IMR-90 (cell line): ENCODE measurements around the gene RBBP4. TPM values are rescaled to one million over a fixed set of nuclear protein-coding genes. Genes with fewer than 3 reads are reported as not detected.

ENCODE experiments used
- ATAC-seq: fragments of 200-7000 bp; cut with Tn5 transposase; 2 replicates; pipeline ENCODE4 v1.9.1; 2020; ENCODE audit warnings: low read depth, mild to moderate bottlenecking, moderate library complexity
- BruUV-seq: library from RNA; stranded (reverse); fragments of 400-500 nt; replicated peaks from 2 replicates; lab custom pipeline; 2021; lab: Mats Ljungman, UMichigan
- CTCF ChIA-PET: fragments of 300-600 bp; formaldehyde crosslinking; extraction: SDS; loops from one replicate; lab custom pipeline; 2021; ENCODE audit warnings: antibody characterized with exemption; lab: Yijun Ruan, JAX
- POLR2A ChIA-PET: fragments of 300-600 bp; sonication (Branson Sonifier 250); formaldehyde crosslinking; loops from one replicate; lab custom pipeline; 2022; ENCODE audit warnings: antibody characterized with exemption; ENCODE audit not compliant: unreplicated experiment; lab: Charles Lee
- DNase-seq: peaks from one replicate; pipeline ENCODE4 v3.0.0; 2013
- H2AFZ ChIP-seq: replicated peaks from 2 replicates; pipeline ENCODE3; 2013; ENCODE audit warnings: low read length, mild to moderate bottlenecking; ENCODE audit not compliant: poor library complexity
- H2AK5ac ChIP-seq: 2 replicates; pipeline ENCODE4 v1.6.1; 2013; ENCODE audit warnings: low read depth, low read length, inconsistent platforms
- H2AK9ac ChIP-seq: replicated peaks from 2 replicates; pipeline ENCODE3; 2013; ENCODE audit warnings: mild to moderate bottlenecking, low read depth, low read length, moderate library complexity; ENCODE audit not compliant: poor library complexity
- H2BK120ac ChIP-seq: 2 replicates; pipeline ENCODE4 v1.6.1; 2013; ENCODE audit warnings: low read depth, low read length, inconsistent platforms
- H2BK15ac ChIP-seq: 3 replicates; pipeline ENCODE4 v1.6.1; 2013; ENCODE audit warnings: low read depth, low read length, inconsistent platforms
- H2BK20ac ChIP-seq: 2 replicates; pipeline ENCODE4 v1.6.1; 2013; ENCODE audit warnings: low read depth, mild to moderate bottlenecking, inconsistent platforms, low read length, moderate library complexity
- H2BK5ac ChIP-seq: 2 replicates; pipeline ENCODE4 v1.6.1; 2013; ENCODE audit warnings: mild to moderate bottlenecking, low read depth, low read length, inconsistent platforms; ENCODE audit not compliant: poor library complexity, severe bottlenecking
- H3K14ac ChIP-seq: replicated peaks from 2 replicates; pipeline ENCODE4 v1.6.1; 2013; ENCODE audit warnings: low read depth, low read length, inconsistent platforms
- H3K18ac ChIP-seq: 2 replicates; pipeline ENCODE4 v1.6.1; 2013; ENCODE audit warnings: low read depth, low read length, control low read depth
- H3K23ac ChIP-seq: 2 replicates; pipeline ENCODE4 v1.6.1; 2013; ENCODE audit warnings: low read depth, low read length, inconsistent platforms
- H3K27ac ChIP-seq: 2 replicates; pipeline ENCODE4 v1.5.1; 2013; ENCODE audit warnings: mild to moderate bottlenecking, control low read depth, low read length; ENCODE audit not compliant: insufficient read depth
- H3K27me3 ChIP-seq: 2 replicates; pipeline ENCODE4 v1.6.1; 2013; ENCODE audit warnings: low read length; ENCODE audit not compliant: control insufficient read depth, insufficient read depth
- H3K36me3 ChIP-seq: 2 replicates; pipeline ENCODE4 v1.6.1; 2013; ENCODE audit warnings: low read length, mixed read lengths; ENCODE audit not compliant: control insufficient read depth, insufficient read depth
- H3K4ac ChIP-seq: 2 replicates; pipeline ENCODE4 v1.6.1; 2013; ENCODE audit warnings: low read depth, low read length, inconsistent platforms
- H3K4me1 ChIP-seq: 2 replicates; pipeline ENCODE4 v1.6.1; 2013; ENCODE audit warnings: low read length, mixed read lengths; ENCODE audit not compliant: control insufficient read depth, insufficient read depth
- H3K4me2 ChIP-seq: 2 replicates; pipeline ENCODE4 v1.6.1; 2013; ENCODE audit warnings: low read depth, mild to moderate bottlenecking, control low read depth, low read length, moderate library complexity
- H3K4me3 ChIP-seq: 2 replicates; pipeline ENCODE4 v1.5.1; 2013; ENCODE audit warnings: low read depth, mild to moderate bottlenecking, control low read depth, low read length, moderate library complexity; ENCODE audit not compliant: insufficient read depth
- H3K56ac ChIP-seq: 2 replicates; pipeline ENCODE4 v1.6.1; 2013; ENCODE audit warnings: low read length, inconsistent platforms; ENCODE audit not compliant: insufficient read depth; ENCODE audit errors: extremely low read depth
- H3K79me1 ChIP-seq, 2 experiments: 2 replicates each; pipeline ENCODE4 v1.6.1; 2013; ENCODE audit warnings: low read length in 2 of 2, inconsistent platforms in 1 of 2, low read depth in 1 of 2
- H3K9ac ChIP-seq: 2 replicates; pipeline ENCODE4 v1.6.1; 2013; ENCODE audit warnings: low read depth, low read length, control low read depth
- H3K9me1 ChIP-seq: 2 replicates; pipeline ENCODE4 v1.6.1; 2013; ENCODE audit warnings: low read length, inconsistent platforms; ENCODE audit not compliant: insufficient read depth
- H3K9me3 ChIP-seq: 2 replicates; pipeline ENCODE4 v1.6.1; 2013; ENCODE audit warnings: low read length; ENCODE audit not compliant: control insufficient read depth, insufficient read depth
- H4K20me1 ChIP-seq: 2 replicates; pipeline ENCODE4 v1.6.1; 2013; ENCODE audit warnings: low read length, inconsistent platforms; ENCODE audit not compliant: insufficient read depth
- H4K5ac ChIP-seq: 2 replicates; pipeline ENCODE4 v1.6.1; 2013; ENCODE audit warnings: mild to moderate bottlenecking, low read depth, low read length, control low read depth
- H4K8ac ChIP-seq, 2 experiments: 2 replicates each; pipeline ENCODE4 v1.6.1; 2013; ENCODE audit warnings: low read depth in 2 of 2, low read length in 2 of 2, control low read depth in 1 of 2, inconsistent platforms in 1 of 2
- H4K91ac ChIP-seq: 2 replicates; pipeline ENCODE4 v1.6.1; 2013; ENCODE audit warnings: low read depth, low read length, inconsistent platforms; ENCODE audit not compliant: insufficient read depth
- BHLHE40 ChIP-seq: fragments of 150-350 bp; IDR thresholded peaks from 2 replicates; pipeline ENCODE4 v1.6.1; 2016; ENCODE audit warnings: mild to moderate bottlenecking, low read depth, low read length
- CEBPB ChIP-seq: IDR thresholded peaks from 2 replicates; pipeline ENCODE4 v1.6.1; 2012; ENCODE audit warnings: low read depth, low read length, improper control_type of control experiment
- CHD1 ChIP-seq: IDR thresholded peaks from 2 replicates; pipeline ENCODE4 v1.6.1; 2012; ENCODE audit warnings: low read depth, low read length, improper control_type of control experiment
- FOS ChIP-seq: fragments of 150-350 bp; IDR thresholded peaks from 2 replicates; pipeline ENCODE4 v1.6.1; 2016; ENCODE audit warnings: low read depth, low read length
- MAFK ChIP-seq: IDR thresholded peaks from 2 replicates; pipeline ENCODE4 v1.6.1; 2012; ENCODE audit warnings: low read depth, low read length, improper control_type of control experiment
- MAZ ChIP-seq: IDR thresholded peaks from 2 replicates; pipeline ENCODE4 v1.6.1; 2012; ENCODE audit warnings: low read depth, mild to moderate bottlenecking, low read length, improper control_type of control experiment, moderate library complexity, borderline replicate concordance
- MXI1 ChIP-seq: IDR thresholded peaks from 2 replicates; pipeline ENCODE4 v1.6.1; 2012; ENCODE audit warnings: low read depth, mild to moderate bottlenecking, low read length, moderate library complexity, borderline replicate concordance
- NFE2L2 ChIP-seq: fragments of 150-350 bp; IDR thresholded peaks from 2 replicates; pipeline ENCODE4 v1.6.1; 2016; ENCODE audit warnings: low read depth, mild to moderate bottlenecking, low read length
- POLR2A ChIP-seq: IDR thresholded peaks from 2 replicates; pipeline ENCODE4 v1.6.1; 2012; ENCODE audit warnings: mild to moderate bottlenecking, low read depth, low read length
- RAD21 ChIP-seq: IDR thresholded peaks from 2 replicates; pipeline ENCODE4 v1.6.1; 2012; ENCODE audit warnings: low read length, improper control_type of control experiment
- RCOR1 ChIP-seq: IDR thresholded peaks from 2 replicates; pipeline ENCODE4 v1.6.1; 2012; ENCODE audit warnings: mild to moderate bottlenecking, low read length, improper control_type of control experiment; ENCODE audit not compliant: insufficient replicate concordance
- RFX5 ChIP-seq: IDR thresholded peaks from 2 replicates; pipeline ENCODE4 v1.8.0; 2012; ENCODE audit warnings: low read depth, mild to moderate bottlenecking, low read length, moderate library complexity
- SMC3 ChIP-seq: fragments of 150-350 bp; IDR thresholded peaks from 2 replicates; pipeline ENCODE4 v1.6.1; 2016; ENCODE audit warnings: low read depth, mild to moderate bottlenecking, antibody characterized with exemption, low read length, moderate library complexity
- USF2 ChIP-seq: fragments of 150-350 bp; IDR thresholded peaks from 2 replicates; pipeline ENCODE4 v1.6.1; 2017; ENCODE audit warnings: mild to moderate bottlenecking, antibody characterized with exemption, low read length, low read depth
- WGBS, 2 experiments: methylation state at CpG; one replicate each; pipeline versions ENCODE4 v1.1.5 to v1.1.7; 2013; ENCODE audit warnings: missing lambda C conversion rate in 2 of 2; ENCODE audit not compliant: insufficient read length in 1 of 2; ENCODE audit errors: extremely low coverage in 2 of 2; 5-methylcytosine and 5-hydroxymethylcytosine counted together
- dilution Hi-C: fragments of 300-500 bp; cut with HindIII; formaldehyde crosslinking; loops from one replicate; pipeline ENCODE4 v1.14.3; 2018; ENCODE audit warnings: low sequenced_read_pairs; ENCODE audit not compliant: unreplicated experiment
- in situ Hi-C: fragments of 300-500 bp; cut with MboI; formaldehyde crosslinking; loops from 3 replicates; pipeline ENCODE4 v1.14.3; 2019; ENCODE audit warnings: low sequenced_read_pairs, inconsistent platforms, mixed read lengths
- intact Hi-C: fragments of 100-400 bp; cut with micrococcal nuclease; formaldehyde crosslinking; loops from 2 replicates; pipeline ENCODE4 v1.10.0; 2022
- polyA plus RNA-seq, 3 experiments: library from polyadenylated mRNA; depleted of rRNA; stranded (reverse); fragments of >200 nt; gene quantifications; 2 replicates each; pipeline ENCODE4 v1.2.3, GENCODE V29; 2012; ENCODE audit warnings: low replicate concordance in 1 of 3
- total RNA-seq: library from RNA; depleted of rRNA; stranded (reverse); fragments of >200 nt; gene quantifications from 2 replicates; pipeline ENCODE4 v1.2.3, GENCODE V29; 2012

RBBP4 gene
- total and polyA plus RNA-seq, 2 of the 4 experiments (the other 2 are of a cell fraction), result 82.9 to 161 TPM

- TF ChIP-seq SMC3, result no peak
- TF ChIP-seq CEBPB, result no peak
- TF ChIP-seq USF2, result no peak
- TF ChIP-seq RFX5, result no peak
- no peak for TF ChIP-seq CHD1
- no peak for TF ChIP-seq NFE2L2
- no peak for TF ChIP-seq FOS
- TF ChIP-seq BHLHE40, result no peak
- TF ChIP-seq MAZ, result no peak
- TF ChIP-seq RAD21, result no peak
- no peak for TF ChIP-seq POLR2A
- TF ChIP-seq RCOR1, result no peak
- TF ChIP-seq MAFK, result no peak
- TF ChIP-seq MXI1, result no peak
- no peak overlapping the region for H4K5ac ChIP-seq
- no peak overlapping the region for H2AK9ac ChIP-seq
- H3K14ac ChIP-seq, result no peak overlapping the region
- CTCF ChIA-PET, result interaction anchor here (0.6 kb wide), 1 partner anchor 212 kb away, joined by 5 read pairs; no protein-coding TSS in a partner anchor
- H3K4ac ChIP-seq, result no peak overlapping the region
- peaks cover 4% of the 10 kb centered on the region for H3K4me1 ChIP-seq
- no peak overlapping the region for H2BK120ac ChIP-seq
- H3K56ac ChIP-seq, result no peak overlapping the region
- no TSS peak for BruUV-seq
- H2AK5ac ChIP-seq, result no peak overlapping the region
- H3K36me3 ChIP-seq, result no peaks in the 10 kb centered on the region
- in situ Hi-C loops (loop anchor here (5.0 kb wide), 1 partner anchor 49 kb away; no protein-coding TSS in a partner anchor), intact Hi-C loops (no loop called here), dilution Hi-C loops (no loop called here)
- no peak overlapping the region for H3K18ac ChIP-seq
- no peaks in the 10 kb centered on the region for H3K9me3 ChIP-seq
- no peak overlapping the region for H2BK5ac ChIP-seq
- WGBS, 2 experiments, result no CpG with 5 or more reads among the region's 2 CpGs
- H3K9me1 ChIP-seq, result no peaks in the 10 kb centered on the region
- no peak overlapping the region for H3K4me3 ChIP-seq
- H3K4me2 ChIP-seq, result no peak overlapping the region
- no peak overlapping the region for H3K9ac ChIP-seq
- no peak overlapping the region for H2BK15ac ChIP-seq
- no peak overlapping the region for H3K27ac ChIP-seq
- no peaks in the 10 kb centered on the region for H3K79me1 ChIP-seq
- no peak overlapping the region for H4K91ac ChIP-seq
- no peak overlapping the region for H3K23ac ChIP-seq
- H4K8ac ChIP-seq, result no peak overlapping the region
- no peak overlapping the region for H2BK20ac ChIP-seq
- POLR2A ChIA-PET, result no interaction called here
- no peaks in the 10 kb centered on the region for H3K27me3 ChIP-seq
- ATAC-seq (no peak), DNase-seq (no peak)
- no peaks in the 10 kb centered on the region for H4K20me1 ChIP-seq
- no peak overlapping the region for H2AFZ ChIP-seq
Observed at GRCh38 chr1:32718036-32718435, 67.0 kb downstream of the RBBP4 start.
